CD4-positive, alpha-beta T cell treated with Interferon gamma for 1 hour (primary cell): ENCODE results near the gene GPR142.
"Not testable (repeated sequence)": the region's sequence is repeated elsewhere in the genome, so short reads cannot be mapped to it uniquely, and the experiment has no call there.

Experiments used
- DNase-seq: peaks from one replicate; pipeline ENCODE4 v3.0.0-alpha.2; 2020

The GPR142 gene

GRCh38 chr17:74394977-74395376 is 27.7 kb downstream of the GPR142 start:
- no peak for DNase-seq

- no peak for DNase-seq
These were observed 29.3 kb downstream of the GPR142 start for GRCh38 chr17:74396567-74396966.

- no peak for DNase-seq
These were observed 34.7 kb downstream of the GPR142 start for GRCh38 chr17:74402048-74402447.

- no peak for DNase-seq
These were observed 36.3 kb downstream of the GPR142 start for GRCh38 chr17:74403512-74404137.

GRCh38 chr17:74404218-74404617 is 36.9 kb downstream of the GPR142 start:
- no peak for DNase-seq

GRCh38 chr17:74404789-74405188 is 37.5 kb downstream of the GPR142 start:
- DNase-seq = no peak

- DNase-seq = not testable (repeated sequence)
These were observed 38.0 kb downstream of the GPR142 start for GRCh38 chr17:74405311-74405710.

GRCh38 chr17:74407384-74407783 is 40.1 kb downstream of the GPR142 start:
- no peak for DNase-seq

GRCh38 chr17:74408262-74408661 is 41.0 kb downstream of the GPR142 start:
- no peak for DNase-seq

- DNase-seq = no peak
These were observed 41.5 kb downstream of the GPR142 start for GRCh38 chr17:74408815-74409214.

GRCh38 chr17:74410001-74410443 is 42.7 kb downstream of the GPR142 start:
- no peak for DNase-seq

GRCh38 chr17:74412581-74412980 is 45.3 kb downstream of the GPR142 start:
- DNase-seq = no peak

GRCh38 chr17:74413491-74413890 is 46.2 kb downstream of the GPR142 start:
- DNase-seq = no peak

GRCh38 chr17:74414510-74414909 is 47.2 kb downstream of the GPR142 start:
- no peak for DNase-seq

GRCh38 chr17:74415608-74416396 is 48.5 kb downstream of the GPR142 start:
- no peak for DNase-seq

GRCh38 chr17:74417178-74418045 is 50.1 kb downstream of the GPR142 start:
- DNase-seq = no peak

GRCh38 chr17:74419928-74420411 is 52.7 kb downstream of the GPR142 start:
- no peak for DNase-seq
